Activated CD8-positive, alpha-beta memory T cell treated with anti-CD3 and anti-CD28 coated beads, Interleukin-2, amount 50 U/mL, for 24 hours (primary cell): ENCODE data around the gene HMGN1.
A peak's percentile ranks its signal among the peaks of the same experiment; 100 is the strongest.
"Not testable (repeated sequence)": the region's sequence is repeated elsewhere in the genome, so short reads cannot be mapped to it uniquely, and the experiment has no call there.

Experiments used
- DNase-seq: peaks from one replicate; pipeline ENCODE4 v3.0.0-alpha.2; 2020; ENCODE audit errors: extremely low read depth

HMGN1 gene, protein sequence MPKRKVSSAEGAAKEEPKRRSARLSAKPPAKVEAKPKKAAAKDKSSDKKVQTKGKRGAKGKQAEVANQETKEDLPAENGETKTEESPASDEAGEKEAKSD

DNA sequence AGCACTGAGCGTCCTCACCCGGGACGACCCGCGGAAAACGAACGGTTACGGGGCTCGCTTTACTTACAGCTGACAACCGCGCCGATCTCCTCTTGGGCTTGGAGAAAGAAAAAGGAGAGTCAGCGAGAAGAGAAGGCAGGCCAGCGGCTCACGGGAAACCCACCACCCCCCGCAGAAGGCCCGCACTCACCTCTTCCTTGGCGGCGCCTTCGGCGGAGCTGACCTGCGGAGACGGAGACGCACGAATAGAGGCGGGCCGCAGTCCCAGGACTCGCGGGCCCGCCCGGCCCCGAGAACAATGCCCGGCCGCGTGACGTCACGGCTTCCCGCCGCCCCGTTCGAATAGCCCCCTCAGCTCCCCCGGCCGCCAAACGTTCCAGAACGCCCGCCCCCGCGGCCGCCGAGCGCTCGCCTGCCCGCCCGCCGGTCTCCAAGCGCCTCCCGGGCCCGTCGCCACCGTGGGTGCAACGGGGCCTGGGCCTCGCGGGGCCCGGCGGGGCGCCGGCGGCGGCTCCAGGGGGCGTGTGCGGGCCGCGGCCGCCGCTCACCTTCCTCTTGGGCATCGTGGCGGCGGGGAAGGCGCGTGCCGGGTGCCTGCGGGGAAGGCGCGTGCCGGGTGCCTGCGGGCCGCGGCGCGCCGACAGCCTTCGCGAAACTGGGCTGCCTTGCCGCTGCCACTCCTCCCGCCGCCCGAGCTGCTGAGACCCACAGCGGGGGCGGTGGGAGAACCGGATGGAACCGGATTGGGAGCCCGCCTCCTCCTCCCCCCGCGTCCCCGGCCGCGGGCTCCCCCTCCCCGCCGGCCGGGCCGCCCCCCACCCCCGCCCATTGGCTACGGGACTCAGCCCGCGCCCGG is at the start of gene HMGN1:
Gene HMGN1, minus strand, starts transcription at position 734 of the 856 bp plus-strand sequence. Its CDS starts 171 bp downstream, at position 563.
- peak; percentile 75 for DNase-seq

GRCh38 chr21:39397646-39398385 is 48.9 kb upstream of the HMGN1 start:
- no peak for DNase-seq

DNA sequence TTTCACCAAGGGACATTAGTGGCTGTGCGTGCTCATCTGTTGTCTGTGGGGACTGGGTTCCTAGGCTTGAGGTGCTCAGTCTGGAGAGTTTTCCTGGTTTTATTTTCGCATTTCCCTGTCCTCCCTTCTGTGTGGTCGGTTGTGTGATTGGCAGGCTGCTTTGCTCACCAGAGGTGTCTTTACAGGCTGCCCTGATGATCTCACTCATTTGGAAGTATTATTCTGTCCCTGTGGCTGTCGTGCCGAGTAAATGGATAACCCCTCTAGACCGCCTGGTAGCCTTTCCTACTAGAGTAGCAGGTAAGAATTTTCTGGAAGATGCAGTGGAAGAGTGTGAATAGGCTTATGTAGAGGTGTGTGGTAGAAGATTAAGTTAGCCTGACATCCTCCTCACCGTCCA is 44.1 kb upstream of the HMGN1 start:
- DNase-seq = no peak

GRCh38 chr21:39390212-39390765 is 41.4 kb upstream of the HMGN1 start:
- no peak for DNase-seq

GRCh38 chr21:39388811-39389155 is 39.9 kb upstream of the HMGN1 start:
- no peak for DNase-seq

DNA sequence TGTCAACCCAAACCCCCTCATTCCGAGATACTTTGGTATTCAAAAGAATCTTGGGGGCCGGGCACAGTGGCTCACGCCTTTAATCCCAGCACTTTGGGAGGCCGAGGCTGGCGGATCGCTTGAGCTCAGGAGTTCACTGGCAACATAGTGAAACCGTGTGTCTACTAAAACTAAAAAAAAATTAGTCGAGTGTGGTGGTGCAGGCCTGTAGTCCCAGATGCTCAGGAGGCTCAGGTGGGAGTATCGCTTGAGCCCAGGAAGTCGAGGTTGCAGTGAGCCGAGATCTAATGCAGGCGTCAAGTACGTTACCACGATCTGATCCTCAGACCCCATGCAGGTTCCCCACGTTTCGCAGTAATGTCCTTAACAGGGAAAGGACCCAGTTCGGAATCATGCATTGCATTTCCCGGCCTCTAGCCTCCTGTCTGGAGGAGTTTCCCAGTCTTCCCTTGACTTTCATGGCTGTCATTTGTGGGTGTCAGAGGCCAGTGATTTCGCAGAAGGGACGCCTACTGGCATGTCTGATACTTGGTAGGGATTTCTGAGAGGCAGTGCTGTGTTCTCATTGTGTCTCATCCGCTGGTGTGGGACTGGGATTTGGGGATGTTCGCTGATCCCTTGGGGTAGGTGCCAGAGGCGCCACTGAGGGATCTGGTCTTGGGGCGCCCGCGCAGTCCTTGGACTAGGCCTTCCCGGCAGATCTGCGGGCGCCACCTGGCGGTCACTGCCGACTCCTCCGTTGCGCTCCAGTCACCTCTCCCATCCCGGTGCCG is 39.3 kb upstream of the HMGN1 start:
- peak; percentile 70 for DNase-seq

GRCh38 chr21:39387461-39388037 is 38.7 kb upstream of the HMGN1 start:
- DNase-seq = peak; percentile 69

- DNase-seq = no peak
Observed at GRCh38 chr21:39386899-39387298, 38.0 kb upstream of the HMGN1 start.

DNA sequence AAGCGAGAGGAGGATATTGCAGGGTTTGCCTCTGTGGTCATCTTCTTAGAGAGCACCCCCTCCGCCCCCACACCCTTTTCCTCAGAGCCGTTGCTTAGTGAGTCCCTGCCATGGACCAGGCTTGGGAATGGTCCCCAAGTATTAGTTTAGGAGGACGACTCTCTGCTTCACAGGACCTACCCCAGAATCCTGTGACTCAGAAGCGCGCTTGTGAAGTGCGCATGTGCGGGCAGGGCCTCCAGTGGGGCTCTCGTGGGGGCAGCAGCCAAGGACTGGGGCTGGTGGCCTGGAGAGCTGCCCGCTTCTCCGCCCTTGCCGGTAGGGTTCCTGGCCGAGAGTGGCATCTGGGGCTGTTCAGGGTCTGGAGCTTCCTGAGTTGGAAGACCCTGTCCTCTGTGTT is 37.3 kb upstream of the HMGN1 start:
- no peak for DNase-seq

DNA sequence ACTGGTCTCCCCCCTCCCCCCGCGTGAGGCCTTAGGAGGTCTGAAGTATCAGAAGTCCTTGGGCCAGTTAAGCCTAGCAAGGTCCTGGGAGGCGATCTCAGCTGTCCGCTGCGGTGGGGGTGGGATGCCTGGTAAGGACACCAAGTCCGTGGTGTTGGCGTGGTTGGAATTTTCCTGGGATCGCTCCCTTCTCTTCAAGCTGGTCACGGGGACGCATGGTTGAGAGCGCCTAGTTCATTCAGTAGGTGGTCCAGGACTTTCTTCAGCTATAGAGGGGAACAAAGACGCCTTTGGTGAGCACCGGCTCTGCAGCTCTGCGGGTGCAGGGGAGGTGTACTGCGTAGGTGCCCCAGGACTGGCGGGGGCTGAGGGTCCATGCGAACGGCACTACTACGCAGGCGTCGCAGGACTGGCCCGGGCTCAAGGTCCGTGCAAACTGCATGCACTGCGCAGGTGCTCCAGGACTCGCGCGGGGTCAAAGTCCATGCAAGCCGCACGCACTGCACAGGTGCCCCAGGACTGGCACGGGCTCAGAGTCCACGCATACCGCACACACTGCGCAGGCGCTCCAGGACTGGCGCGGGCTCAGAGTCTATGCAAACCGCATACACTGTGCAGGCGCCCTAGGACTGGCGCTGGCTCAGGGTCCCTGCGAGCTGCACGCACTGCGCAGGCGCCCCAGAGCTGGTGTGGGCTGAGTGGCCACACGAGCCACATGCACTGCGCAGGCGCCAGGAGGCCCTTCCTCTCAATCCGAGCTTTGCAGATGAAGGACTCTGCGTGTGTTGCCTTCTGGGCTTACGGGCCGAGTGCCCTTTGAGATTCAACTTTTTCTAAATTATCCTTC is 36.6 kb upstream of the HMGN1 start:
- peak; percentile 31 for DNase-seq

- DNase-seq = no peak
Observed at GRCh38 chr21:39384674-39385298, 35.9 kb upstream of the HMGN1 start.

DNA sequence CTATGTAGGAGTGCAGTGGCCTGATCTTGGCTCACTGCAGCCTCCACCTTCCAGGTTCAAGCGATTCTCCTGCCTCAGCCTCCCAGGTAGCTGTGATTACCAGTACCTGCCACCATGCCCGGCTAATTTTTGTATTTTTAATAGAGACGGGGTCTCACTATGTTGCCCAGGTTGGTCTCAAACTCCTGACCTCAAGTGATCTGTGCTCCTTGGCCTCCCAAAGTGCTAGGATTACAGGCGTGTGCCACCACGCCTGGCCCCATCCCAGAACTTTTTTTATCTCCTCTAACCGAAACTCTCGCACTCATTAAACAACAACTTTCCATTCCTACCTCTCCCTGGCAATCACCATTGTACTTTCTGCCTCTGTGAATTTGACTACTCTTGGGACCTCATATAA is 33.2 kb upstream of the HMGN1 start:
- not testable (repeated sequence) for DNase-seq

- no peak for DNase-seq
Observed at GRCh38 chr21:39381009-39381408, 32.1 kb upstream of the HMGN1 start.

DNA sequence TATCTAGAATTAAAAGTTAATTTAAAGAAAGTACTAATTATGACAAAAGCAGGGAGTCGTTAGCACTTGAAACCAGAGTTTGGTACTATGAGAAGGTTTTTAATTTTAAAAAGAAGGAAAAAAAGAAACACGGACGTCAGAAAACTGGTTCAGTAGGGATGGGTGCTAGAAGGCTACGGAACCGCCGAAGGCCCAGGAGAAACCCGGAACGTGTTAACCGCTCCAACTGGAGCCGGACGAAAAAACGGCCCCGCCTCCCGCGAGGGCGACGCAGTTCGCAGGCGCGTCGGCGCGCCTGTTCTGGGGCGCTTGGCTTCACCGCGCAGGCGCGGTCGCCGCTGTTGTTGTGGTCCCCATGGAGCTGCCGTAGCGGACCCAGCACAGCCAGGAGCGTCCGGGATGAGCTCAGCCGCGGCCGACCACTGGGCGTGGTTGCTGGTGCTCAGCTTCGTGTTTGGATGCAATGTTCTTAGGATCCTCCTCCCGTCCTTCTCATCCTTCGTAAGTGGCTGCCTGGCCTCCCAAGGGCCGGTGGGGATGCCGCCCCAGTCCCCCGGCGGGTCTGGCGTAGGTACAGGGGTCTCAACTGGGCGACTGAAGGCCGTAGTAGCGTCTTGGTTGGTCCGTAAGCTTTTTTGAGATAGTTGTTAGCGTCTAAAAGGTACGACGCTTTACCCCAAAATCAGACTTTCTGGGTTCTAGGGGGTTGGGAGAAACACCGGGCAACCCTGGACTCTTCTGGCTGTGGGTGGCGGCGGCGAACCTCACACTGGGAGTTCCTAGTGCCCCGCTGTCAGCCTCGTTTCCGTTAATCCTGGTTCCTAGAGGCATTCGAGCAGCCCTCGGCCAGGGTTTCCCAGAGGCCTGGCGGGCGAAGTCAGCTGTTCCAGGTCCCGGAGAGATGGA is 31.4 kb upstream of the HMGN1 start:
- peak; percentile 81 for DNase-seq

GRCh38 chr21:39377444-39378050 is 28.7 kb upstream of the HMGN1 start:
- DNase-seq = no peak

DNA sequence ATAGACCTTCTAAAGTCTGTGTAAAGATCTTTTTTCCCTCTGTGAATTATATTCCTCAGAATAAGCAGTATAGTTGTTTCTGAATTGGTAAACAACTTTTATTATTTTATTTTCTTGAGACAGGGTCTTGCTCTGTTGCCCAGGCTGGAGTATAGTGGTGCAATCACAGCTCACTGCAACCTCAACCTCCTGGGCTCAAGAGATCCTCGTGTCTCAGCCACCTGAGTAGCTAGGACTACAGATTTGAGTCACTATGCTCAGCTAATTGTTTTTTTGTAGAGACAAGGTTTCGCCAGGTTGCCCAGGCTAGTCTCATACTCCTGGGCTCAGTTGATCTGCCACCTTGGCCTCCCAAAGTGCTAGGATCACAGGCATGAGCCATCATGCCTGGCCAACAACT is 26.6 kb upstream of the HMGN1 start:
- DNase-seq = no peak

DNA sequence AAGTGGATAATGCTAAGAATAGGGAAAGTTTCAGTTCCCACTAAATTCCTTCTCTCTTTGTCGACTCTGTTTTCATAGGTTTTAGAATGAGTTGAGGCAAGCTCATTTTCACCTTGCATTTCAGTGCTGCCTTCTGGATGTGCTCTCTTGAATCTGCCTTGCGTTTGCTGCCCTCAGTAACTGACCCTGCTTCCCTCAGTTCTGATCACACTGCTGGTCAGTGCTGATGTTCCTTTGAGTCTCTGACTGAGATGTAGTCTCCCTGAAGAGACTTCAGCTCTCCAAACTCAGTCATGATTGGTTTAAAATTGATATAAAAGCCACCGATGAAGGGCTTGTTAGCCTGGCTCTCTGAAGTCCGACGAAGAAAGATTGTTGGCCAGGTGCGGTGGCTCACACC is 25.2 kb upstream of the HMGN1 start:
- no peak for DNase-seq

DNA sequence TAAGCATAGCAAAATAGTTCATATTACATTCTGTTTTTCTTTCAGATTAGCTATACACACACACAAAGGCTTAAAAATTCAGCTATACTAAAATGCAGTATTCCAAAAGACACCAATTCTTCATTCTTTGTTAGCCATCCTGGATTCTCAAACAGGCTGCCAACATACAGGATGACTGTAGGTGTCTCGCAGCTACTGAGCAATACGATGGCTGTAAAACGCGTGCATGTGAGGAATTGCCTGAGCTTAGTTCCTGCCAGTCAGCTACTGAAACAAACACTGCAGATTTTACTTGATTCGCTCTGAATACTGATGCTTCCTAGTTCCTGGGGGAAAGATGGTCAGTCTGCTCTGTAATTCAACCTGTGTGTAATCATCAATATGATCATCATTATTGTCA is 24.7 kb upstream of the HMGN1 start:
- no peak for DNase-seq

- DNase-seq = not testable (repeated sequence)
Observed at GRCh38 chr21:39369896-39370288, 21.0 kb upstream of the HMGN1 start.
